ENCODE measurements around the gene CBX4.

CBX4 gene

GRCh38 chr17:79797492-79798298 lies 41.5 kb downstream of the CBX4 start:
- no peak for DNase-seq

- peak; percentile 99 for DNase-seq
These were observed 42.3 kb downstream of the CBX4 start, which contains the start of gene CBX8 for GRCh38 chr17:79796763-79797491. Gene CBX8 (minus strand): TSS chr17:79797077. CDS start chr17:79796998, 79 bp downstream.

- no peak for DNase-seq
These were observed 42.8 kb downstream of the CBX4 start for GRCh38 chr17:79796444-79796762.

- no peak for DNase-seq
These were observed 43.3 kb downstream of the CBX4 start for GRCh38 chr17:79795795-79796443.

- DNase-seq, result no peak
These were observed 44.4 kb downstream of the CBX4 start for GRCh38 chr17:79794659-79795511.

- DNase-seq, result no peak
These were observed 45.3 kb downstream of the CBX4 start for GRCh38 chr17:79793924-79794304.

GRCh38 chr17:79792984-79793923 lies 46.0 kb downstream of the CBX4 start:
- DNase-seq, result no peak

GRCh38 chr17:79792341-79792871 lies 46.8 kb downstream of the CBX4 start:
- DNase-seq, result no peak

GRCh38 chr17:79791735-79792161 lies 47.5 kb downstream of the CBX4 start:
- no peak for DNase-seq

GRCh38 chr17:79790805-79791734 lies 48.2 kb downstream of the CBX4 start:
- DNase-seq, result no peak

- DNase-seq, result no peak
These were observed 49.1 kb downstream of the CBX4 start for GRCh38 chr17:79789943-79790804.

- no peak for DNase-seq
These were observed 50.0 kb downstream of the CBX4 start for GRCh38 chr17:79788989-79789942.

GRCh38 chr17:79788455-79788854 lies 50.8 kb downstream of the CBX4 start:
- no peak for DNase-seq

GRCh38 chr17:79786930-79787643 lies 52.2 kb downstream of the CBX4 start:
- no peak for DNase-seq

GRCh38 chr17:79785900-79786810 lies 53.1 kb downstream of the CBX4 start:
- DNase-seq, result no peak
